H1 (cell line): Measurements from ENCODE around the gene IDH3A. TPM values are rescaled to one million over a fixed set of nuclear protein-coding genes. Genes with fewer than 3 reads are reported as not detected.

Source experiments
- CTCF ChIA-PET: fragments of 300-600 bp; sonication (Branson Sonifier 250); formaldehyde crosslinking; loops from one replicate; lab custom pipeline; 2021; ENCODE audit not compliant: partially characterized antibody; lab: Charles Lee
- POLR2A ChIA-PET: fragments of 300-600 bp; sonication (Branson Sonifier 250); formaldehyde crosslinking; loops from one replicate; lab custom pipeline; 2021; ENCODE audit warnings: inconsistent platforms; ENCODE audit not compliant: partially characterized antibody; lab: Charles Lee
- DNase-seq, 2 experiments: peaks; one replicate each; pipeline versions ENCODE4 v3.0.0 to v3.0.0-alpha.2; 2010 to 2022; ENCODE audit warnings: low spot score in 2 of 2, low read depth in 1 of 2, mixed read lengths in 1 of 2
- FAIRE-seq: peaks from 2 replicates; lab custom pipeline; 2011; peaks lifted over from hg19 to GRCh38; lab: Jason Lieb, UNC
- H2AFZ ChIP-seq: 2 replicates; pipeline ENCODE4 v1.8.1; 2012; ENCODE audit warnings: low read length, inconsistent platforms
- H2AK5ac ChIP-seq: 2 replicates; pipeline ENCODE4 v1.6.1; 2013; ENCODE audit warnings: low read depth, low read length
- H2BK120ac ChIP-seq: replicated peaks from 2 replicates; pipeline ENCODE3; 2013; ENCODE audit warnings: low read depth, low read length, inconsistent platforms
- H2BK12ac ChIP-seq: 2 replicates; pipeline ENCODE4 v1.6.1; 2013; ENCODE audit warnings: low read depth, low read length
- H2BK15ac ChIP-seq: 2 replicates; pipeline ENCODE4 v1.6.1; 2013; ENCODE audit warnings: low read length
- H2BK20ac ChIP-seq: 2 replicates; pipeline ENCODE4 v1.6.1; 2013; ENCODE audit warnings: low read length
- H2BK5ac ChIP-seq: 2 replicates; pipeline ENCODE4 v1.6.1; 2013; ENCODE audit warnings: low read depth, low read length
- H3K14ac ChIP-seq: 2 replicates; pipeline ENCODE4 v1.6.1; 2013; ENCODE audit warnings: inconsistent platforms; ENCODE audit not compliant: insufficient read length
- H3K18ac ChIP-seq: 2 replicates; pipeline ENCODE4 v1.6.1; 2013; ENCODE audit warnings: low read length; ENCODE audit errors: extremely low read depth
- H3K23ac ChIP-seq: 2 replicates; pipeline ENCODE4 v1.6.1; 2013; ENCODE audit warnings: inconsistent platforms; ENCODE audit not compliant: insufficient read length
- H3K23me2 ChIP-seq: 2 replicates; pipeline ENCODE4 v1.6.1; 2013; ENCODE audit warnings: low read depth, low read length
- H3K27ac ChIP-seq: 2 replicates; pipeline ENCODE4 v1.6.1; 2011; ENCODE audit warnings: low read depth, low read length, inconsistent platforms
- H3K27me3 ChIP-seq, 4 experiments: replicated peaks in 1 of 4; 1 replicate in 1 of 4; 2 replicates in 3 of 4; pipeline versions ENCODE4 v1.6.1 to v1.8.1; 2011 to 2013; ENCODE audit warnings: low read length in 3 of 4, mild to moderate bottlenecking in 3 of 4, inconsistent platforms in 2 of 4, mixed read lengths in 2 of 4, moderate library complexity in 1 of 4; ENCODE audit not compliant: control insufficient read depth in 3 of 4, insufficient read depth in 3 of 4; ENCODE audit errors: extremely low read depth in 1 of 4
- H3K36me3 ChIP-seq, 4 experiments: 2 replicates each; pipeline versions ENCODE4 v1.6.1 to v1.8.1; 2011 to 2013; ENCODE audit warnings: mild to moderate bottlenecking in 4 of 4, low read length in 3 of 4, moderate library complexity in 2 of 4, control low read depth in 1 of 4, inconsistent platforms in 1 of 4; ENCODE audit not compliant: insufficient read depth in 4 of 4, control insufficient read depth in 2 of 4
- H3K4ac ChIP-seq: replicated peaks from 2 replicates; pipeline ENCODE3; 2013; ENCODE audit warnings: low read length, low read depth, mixed read lengths, inconsistent platforms; ENCODE audit not compliant: insufficient read length
- H3K4me1 ChIP-seq, 4 experiments: replicated peaks in 1 of 4; 1 replicate in 1 of 4; 2 replicates in 3 of 4; pipeline versions ENCODE4 v1.6.1 to v1.8.1; 2011 to 2013; ENCODE audit warnings: low read length in 3 of 4, inconsistent platforms in 2 of 4, mixed read lengths in 1 of 4; ENCODE audit not compliant: insufficient read depth in 4 of 4, control insufficient read depth in 3 of 4
- H3K4me2 ChIP-seq, 2 experiments: 2 replicates each; pipeline versions ENCODE4 v1.6.1 to v1.8.1; 2011 to 2013; ENCODE audit warnings: low read depth in 2 of 2, low read length in 2 of 2, control low read depth in 1 of 2, inconsistent platforms in 1 of 2, mild to moderate bottlenecking in 1 of 2; ENCODE audit not compliant: insufficient read depth in 1 of 2
- H3K4me3 ChIP-seq, 4 experiments: fragments of 200-600, 300-600 bp in 1 of 4; sonication (generic), shearing (Covaris generic), sonication (Bioruptor Twin) in 1 of 4; 2 replicates each; pipeline versions ENCODE4 v1.5.1 to v1.8.1; 2011 to 2016; ENCODE audit warnings: low read length in 4 of 4, low read depth in 3 of 4, control low read depth in 2 of 4, inconsistent platforms in 2 of 4, mild to moderate bottlenecking in 2 of 4, mixed read lengths in 1 of 4, moderate library complexity in 1 of 4; ENCODE audit not compliant: insufficient read depth in 2 of 4; ENCODE audit errors: extremely low read depth in 1 of 4
- H3K56ac ChIP-seq: replicated peaks from 2 replicates; pipeline ENCODE3; 2013; ENCODE audit warnings: low read depth, mild to moderate bottlenecking, mixed read lengths, low read length, inconsistent platforms; ENCODE audit not compliant: insufficient read length
- H3K79me1 ChIP-seq: 2 replicates; pipeline ENCODE4 v1.6.1; 2013; ENCODE audit warnings: low read depth, low read length, control low read depth
- H3K79me2 ChIP-seq, 2 experiments: 2 replicates each; pipeline versions ENCODE4 v1.6.1 to v1.8.1; 2012 to 2013; ENCODE audit warnings: low read length in 2 of 2, mild to moderate bottlenecking in 2 of 2, inconsistent platforms in 1 of 2; ENCODE audit not compliant: insufficient read depth in 2 of 2, control insufficient read depth in 1 of 2
- H3K9ac ChIP-seq, 4 experiments: replicated peaks in 1 of 4; 1 replicate in 1 of 4; 2 replicates in 3 of 4; pipeline versions ENCODE4 v1.6.1 to v1.8.1; 2011 to 2013; ENCODE audit warnings: low read depth in 3 of 4, low read length in 3 of 4, control low read depth in 2 of 4, mild to moderate bottlenecking in 2 of 4, moderate library complexity in 2 of 4, inconsistent platforms in 1 of 4; ENCODE audit errors: extremely low read depth in 1 of 4
- H3K9me3 ChIP-seq, 2 experiments: 2 replicates each; pipeline versions ENCODE4 v1.6.1 to v1.8.1; 2012 to 2013; ENCODE audit warnings: mild to moderate bottlenecking in 2 of 2, moderate library complexity in 2 of 2, control low read depth in 1 of 2, inconsistent platforms in 1 of 2, low read depth in 1 of 2, low read length in 1 of 2, mixed read lengths in 1 of 2; ENCODE audit not compliant: insufficient read depth in 2 of 2
- H4K20me1 ChIP-seq, 2 experiments: replicated peaks in 1 of 2; 2 replicates each; pipeline versions ENCODE3 to v1.8.1; 2011 to 2013; ENCODE audit warnings: inconsistent platforms in 2 of 2, low read length in 2 of 2, mild to moderate bottlenecking in 1 of 2; ENCODE audit not compliant: insufficient read depth in 2 of 2, control insufficient read depth in 1 of 2
- H4K5ac ChIP-seq: 2 replicates; pipeline ENCODE4 v1.6.1; 2013; ENCODE audit warnings: low read length, low read depth, mixed read lengths, inconsistent platforms; ENCODE audit not compliant: insufficient read length
- H4K8ac ChIP-seq: 2 replicates; pipeline ENCODE4 v1.8.0; 2013; ENCODE audit warnings: mild to moderate bottlenecking, moderate library complexity, low read length, inconsistent platforms; ENCODE audit not compliant: insufficient read depth; ENCODE audit errors: extremely low read depth
- H4K91ac ChIP-seq: replicated peaks from 2 replicates; pipeline ENCODE3; 2013; ENCODE audit warnings: low read length, mixed read lengths, inconsistent platforms; ENCODE audit not compliant: insufficient read length
- ASH2L ChIP-seq: fragments of 200-600, 300-600 bp; sonication (generic); IDR thresholded peaks from one replicate; pipeline ENCODE4 v1.7.1; 2017; ENCODE audit warnings: low read length
- CEBPB ChIP-seq: IDR thresholded peaks from 2 replicates; pipeline ENCODE4 v1.6.1; 2012; ENCODE audit warnings: low read depth, low read length
- RNF2 ChIP-seq: fragments of 200-900, 300-1000 bp; sonication (generic); IDR thresholded peaks from 2 replicates; pipeline ENCODE4 v1.7.1; 2016; ENCODE audit warnings: borderline replicate concordance, low read depth, mild to moderate bottlenecking, antibody characterized with exemption, low read length; ENCODE audit not compliant: poor library complexity, severe bottlenecking; ENCODE audit errors: missing control alignments
- WGBS, 2 experiments: shearing (Covaris generic) in 1 of 2; methylation state at CpG; one replicate each; pipeline versions ENCODE4 v1.1.6 to v1.1.7; 2013 to 2015; ENCODE audit warnings: low lambda C conversion rate in 2 of 2, mixed read lengths in 2 of 2, inconsistent platforms in 1 of 2, low coverage in 1 of 2, missing lambda C conversion rate in 1 of 2; ENCODE audit not compliant: insufficient replicate concordance in 2 of 2, insufficient coverage in 1 of 2, insufficient read length in 1 of 2; ENCODE audit errors: extremely low coverage in 1 of 2, missing lambda C conversion rate in 1 of 2; 5-methylcytosine and 5-hydroxymethylcytosine counted together
- polyA plus RNA-seq, 7 experiments: library from polyadenylated mRNA; depleted of rRNA in 3 of 7; stranded (reverse) in 5 of 7; unstranded in 2 of 7; fragments of >200 nt in 5 of 7; fragments of 200-250 nt in 2 of 7; gene quantifications; 1 replicate in 5 of 7; 2 replicates in 1 of 7; 4 replicates in 1 of 7; pipeline versions ENCODE4 v1.2.1 to v1.2.3, GENCODE V29; 2011 to 2013; ENCODE audit warnings: missing spikeins in 2 of 7, mixed read lengths in 2 of 7
- total RNA-seq: library from RNA; stranded (reverse); fragmentation: NEBNext Ultra II Directional; extraction: Animal tissue kit (Norgen Biotek cat#: 25700); gene quantifications from 2 replicates; pipeline ENCODE4 v1.2.1, GENCODE V29; 2021
- TF ChIP-seq, protein P1 (sequence below): IDR thresholded peaks from 2 replicates; pipeline ENCODE4 v1.6.1; 2012; ENCODE audit warnings: low read length, inconsistent platforms

IDH3A gene
- total and polyA plus RNA-seq, 2 of the 8 experiments (the other 6 are each of a cell fraction or from before 2014, with no cell fraction given) = 23.4 to 36.8 TPM

DNA sequence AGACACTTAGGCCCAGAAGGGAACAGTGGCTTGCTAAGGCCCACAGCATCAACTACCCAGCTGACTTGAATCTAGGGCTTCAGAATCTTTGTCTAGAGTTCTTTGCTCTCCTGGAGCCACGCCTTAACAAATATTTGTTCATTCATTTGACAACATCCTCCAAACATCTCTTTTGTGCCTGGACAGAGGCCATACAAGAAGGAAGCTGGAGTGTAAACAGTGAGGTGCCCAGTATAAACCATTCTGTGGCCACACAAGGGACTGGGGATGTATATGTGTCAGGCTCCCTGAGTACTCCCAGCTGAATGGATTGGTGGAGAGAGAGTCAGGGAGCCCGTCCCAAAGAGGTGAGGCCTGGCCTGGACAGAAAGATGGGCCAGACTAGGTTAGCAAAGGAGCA lies 21.3 kb upstream of the IDH3A start:
- Histone ChIP-seq H3K9ac (no peak overlapping the region), H3K36me3 (no peaks in the 10 kb centered on the region), H2BK12ac (no peak overlapping the region), H3K23ac (no peak overlapping the region), H3K14ac (no peak overlapping the region), H3K9me3 (no peaks in the 10 kb centered on the region), H2BK20ac (no peak overlapping the region), H4K20me1 (peaks cover 0 to 2% of the 10 kb centered on the region in 2 experiments), H3K4ac (no peak overlapping the region), H4K8ac (no peak overlapping the region), H3K79me2 (no peaks in the 10 kb centered on the region), H3K56ac (no peak overlapping the region), H3K4me1 (peaks cover 0 to 21% (median 14%) of the 10 kb centered on the region in 4 experiments; a peak in 6 of 7 replicates), H2BK5ac (no peak overlapping the region), H2BK120ac (no peak overlapping the region), H3K27ac (no peak overlapping the region), H3K4me2 (no peak overlapping the region), H4K5ac (no peak overlapping the region), H2AK5ac (no peak overlapping the region), H3K4me3 (no peak overlapping the region), H2BK15ac (no peak overlapping the region), H3K79me1 (peaks cover 8% of the 10 kb centered on the region), H3K23me2 (peaks cover 12% of the 10 kb centered on the region), H3K18ac (no peak overlapping the region), H2AFZ (no peak overlapping the region), H3K27me3 (no peaks in the 10 kb centered on the region; a peak in 1 of 7 replicates), H4K91ac (no peak overlapping the region)
- DNase-seq = no peak
- POLR2A ChIA-PET = no interaction called here
- WGBS, 2 experiments = 77% methylated on average over 2 of the region's 2 CpGs; no CpG with 5 or more reads in 1 of the 2 experiments
- no peak for FAIRE-seq
- TF ChIP-seq ASH2L = no peak
- TF ChIP-seq RNF2 = no peak
- TF ChIP-seq CEBPB = no peak
- TF ChIP-seq, protein P1, sequence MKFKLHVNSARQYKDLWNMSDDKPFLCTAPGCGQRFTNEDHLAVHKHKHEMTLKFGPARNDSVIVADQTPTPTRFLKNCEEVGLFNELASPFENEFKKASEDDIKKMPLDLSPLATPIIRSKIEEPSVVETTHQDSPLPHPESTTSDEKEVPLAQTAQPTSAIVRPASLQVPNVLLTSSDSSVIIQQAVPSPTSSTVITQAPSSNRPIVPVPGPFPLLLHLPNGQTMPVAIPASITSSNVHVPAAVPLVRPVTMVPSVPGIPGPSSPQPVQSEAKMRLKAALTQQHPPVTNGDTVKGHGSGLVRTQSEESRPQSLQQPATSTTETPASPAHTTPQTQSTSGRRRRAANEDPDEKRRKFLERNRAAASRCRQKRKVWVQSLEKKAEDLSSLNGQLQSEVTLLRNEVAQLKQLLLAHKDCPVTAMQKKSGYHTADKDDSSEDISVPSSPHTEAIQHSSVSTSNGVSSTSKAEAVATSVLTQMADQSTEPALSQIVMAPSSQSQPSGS = no peak
- CTCF ChIA-PET = interaction anchor here (0.6 to 6.8 kb wide), 9 partner anchors 9 to 169 kb away, joined by 3 to 64 read pairs (median 4); no protein-coding TSS in a partner anchor
